ENCODE results near the gene ABTB1. TPM values are rescaled to one million over a fixed set of nuclear protein-coding genes. Genes with fewer than 3 reads are reported as not detected.

The ABTB1 gene
- total and polyA plus RNA-seq, 4 donors = 9.7 to 14.1 (median 10.9) TPM

DNA sequence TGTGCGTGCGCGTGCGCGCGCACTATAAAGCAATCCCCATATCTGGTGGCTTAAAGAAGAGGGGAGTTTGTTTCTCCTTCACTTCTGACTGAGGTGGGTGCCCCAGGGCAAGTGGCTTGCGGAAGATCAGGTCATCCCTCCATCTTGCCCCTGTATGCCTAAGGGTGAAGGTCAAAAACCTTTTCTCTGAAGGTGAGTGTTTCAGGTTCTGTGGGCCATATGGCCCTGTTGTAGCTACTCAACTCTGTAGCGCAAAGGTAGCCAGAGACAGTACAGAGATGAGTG, 5.5 kb downstream of the ABTB1 start (continued):
- TF ChIP-seq, protein P1, sequence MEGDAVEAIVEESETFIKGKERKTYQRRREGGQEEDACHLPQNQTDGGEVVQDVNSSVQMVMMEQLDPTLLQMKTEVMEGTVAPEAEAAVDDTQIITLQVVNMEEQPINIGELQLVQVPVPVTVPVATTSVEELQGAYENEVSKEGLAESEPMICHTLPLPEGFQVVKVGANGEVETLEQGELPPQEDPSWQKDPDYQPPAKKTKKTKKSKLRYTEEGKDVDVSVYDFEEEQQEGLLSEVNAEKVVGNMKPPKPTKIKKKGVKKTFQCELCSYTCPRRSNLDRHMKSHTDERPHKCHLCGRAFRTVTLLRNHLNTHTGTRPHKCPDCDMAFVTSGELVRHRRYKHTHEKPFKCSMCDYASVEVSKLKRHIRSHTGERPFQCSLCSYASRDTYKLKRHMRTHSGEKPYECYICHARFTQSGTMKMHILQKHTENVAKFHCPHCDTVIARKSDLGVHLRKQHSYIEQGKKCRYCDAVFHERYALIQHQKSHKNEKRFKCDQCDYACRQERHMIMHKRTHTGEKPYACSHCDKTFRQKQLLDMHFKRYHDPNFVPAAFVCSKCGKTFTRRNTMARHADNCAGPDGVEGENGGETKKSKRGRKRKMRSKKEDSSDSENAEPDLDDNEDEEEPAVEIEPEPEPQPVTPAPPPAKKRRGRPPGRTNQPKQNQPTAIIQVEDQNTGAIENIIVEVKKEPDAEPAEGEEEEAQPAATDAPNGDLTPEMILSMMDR (IDR thresholded peaks at IDR 0.05; ENCODE audit: low read depth, low read length, missing input control) = no peak

- peaks cover 0 to 3% (median under 1%) of the 10 kb centered on the region in 4 donors for H3K4me1 ChIP-seq (ENCODE audit: control insufficient read depth in 4 of 4, insufficient read depth in 4 of 4, low read length in 3 of 4)
- no peak overlapping the region for H3K9ac ChIP-seq (ENCODE audit: low read depth in 1 of 2, low read length in 2 of 2)
- DNase-seq (ENCODE audit: low spot score) = no peak
- H3K27me3 ChIP-seq (ENCODE audit: control insufficient read depth in 4 of 4, insufficient read depth in 4 of 4, low read length in 3 of 4) = no peaks in the 10 kb centered on the region
- H3K4me3 ChIP-seq (ENCODE audit: low read depth in 1 of 3, low read length in 3 of 3) = no peak overlapping the region
- TF ChIP-seq, protein P2, sequence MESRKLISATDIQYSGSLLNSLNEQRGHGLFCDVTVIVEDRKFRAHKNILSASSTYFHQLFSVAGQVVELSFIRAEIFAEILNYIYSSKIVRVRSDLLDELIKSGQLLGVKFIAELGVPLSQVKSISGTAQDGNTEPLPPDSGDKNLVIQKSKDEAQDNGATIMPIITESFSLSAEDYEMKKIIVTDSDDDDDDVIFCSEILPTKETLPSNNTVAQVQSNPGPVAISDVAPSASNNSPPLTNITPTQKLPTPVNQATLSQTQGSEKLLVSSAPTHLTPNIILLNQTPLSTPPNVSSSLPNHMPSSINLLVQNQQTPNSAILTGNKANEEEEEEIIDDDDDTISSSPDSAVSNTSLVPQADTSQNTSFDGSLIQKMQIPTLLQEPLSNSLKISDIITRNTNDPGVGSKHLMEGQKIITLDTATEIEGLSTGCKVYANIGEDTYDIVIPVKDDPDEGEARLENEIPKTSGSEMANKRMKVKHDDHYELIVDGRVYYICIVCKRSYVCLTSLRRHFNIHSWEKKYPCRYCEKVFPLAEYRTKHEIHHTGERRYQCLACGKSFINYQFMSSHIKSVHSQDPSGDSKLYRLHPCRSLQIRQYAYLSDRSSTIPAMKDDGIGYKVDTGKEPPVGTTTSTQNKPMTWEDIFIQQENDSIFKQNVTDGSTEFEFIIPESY (IDR thresholded peaks at IDR 0.05) = no peak
- TF ChIP-seq RAD21 (IDR thresholded peaks at IDR 0.05) (no peak), GABPA (IDR thresholded peaks at IDR 0.05 in 1 of 2, conservative IDR thresholded peaks at IDR 0.05 in 1 of 2) (peak in 1 of 2 donors; percentile 14)
- H3K27ac ChIP-seq (ENCODE audit: low read depth in 1 of 2, low read length in 2 of 2) = no peak overlapping the region
- H3K36me3 ChIP-seq (ENCODE audit: control insufficient read depth in 4 of 4, insufficient read depth in 3 of 4, low read depth in 1 of 4, low read length in 3 of 4) = peaks cover 0 to 20% (median 4%) of the 10 kb centered on the region in 4 donors
- H3K9me3 ChIP-seq (ENCODE audit: control insufficient read depth in 4 of 4, low read length in 3 of 4) = no peaks in the 10 kb centered on the region
- WGBS = 87% methylated on average over 12 of the region's 12 CpGs
Observed at GRCh38 chr3:127678611-127679533, 6.1 kb downstream of the ABTB1 start.

DNA sequence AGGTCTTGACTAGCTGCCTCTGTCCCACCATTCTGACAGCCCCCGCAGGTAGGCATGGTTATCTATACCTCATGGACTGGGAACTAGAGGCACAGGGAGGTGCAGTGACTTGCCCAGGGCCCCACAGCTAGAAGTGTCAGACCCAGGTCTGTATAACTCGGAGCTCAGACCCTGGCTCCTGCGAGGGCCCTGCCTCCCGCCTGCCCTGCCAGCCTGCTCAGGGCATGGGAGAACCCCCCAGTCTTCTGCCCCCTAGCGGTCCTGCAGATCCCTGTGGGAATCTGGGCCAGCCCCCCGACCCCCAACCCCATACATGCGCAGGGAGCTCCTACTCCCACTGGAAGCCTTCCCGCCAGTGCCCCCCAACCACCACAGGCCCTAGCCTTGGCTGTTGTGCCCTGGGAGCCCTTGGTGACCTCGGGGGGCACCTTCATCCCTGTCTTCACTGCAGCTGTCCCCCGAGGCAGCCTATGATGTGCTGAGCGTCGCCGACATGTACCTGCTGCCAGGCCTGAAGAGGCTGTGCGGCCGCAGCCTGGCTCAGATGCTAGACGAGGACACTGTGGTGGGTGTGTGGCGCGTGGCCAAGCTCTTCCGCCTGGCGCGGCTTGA, 6.9 kb downstream of the ABTB1 start:
- no peak for DNase-seq (ENCODE audit: low spot score)
- H3K4me1 ChIP-seq (ENCODE audit: control insufficient read depth in 4 of 4, insufficient read depth in 4 of 4, low read length in 3 of 4) = no peaks in the 10 kb centered on the region
- no peak overlapping the region for H3K4me3 ChIP-seq (ENCODE audit: low read depth in 1 of 3, low read length in 3 of 3)

DNA sequence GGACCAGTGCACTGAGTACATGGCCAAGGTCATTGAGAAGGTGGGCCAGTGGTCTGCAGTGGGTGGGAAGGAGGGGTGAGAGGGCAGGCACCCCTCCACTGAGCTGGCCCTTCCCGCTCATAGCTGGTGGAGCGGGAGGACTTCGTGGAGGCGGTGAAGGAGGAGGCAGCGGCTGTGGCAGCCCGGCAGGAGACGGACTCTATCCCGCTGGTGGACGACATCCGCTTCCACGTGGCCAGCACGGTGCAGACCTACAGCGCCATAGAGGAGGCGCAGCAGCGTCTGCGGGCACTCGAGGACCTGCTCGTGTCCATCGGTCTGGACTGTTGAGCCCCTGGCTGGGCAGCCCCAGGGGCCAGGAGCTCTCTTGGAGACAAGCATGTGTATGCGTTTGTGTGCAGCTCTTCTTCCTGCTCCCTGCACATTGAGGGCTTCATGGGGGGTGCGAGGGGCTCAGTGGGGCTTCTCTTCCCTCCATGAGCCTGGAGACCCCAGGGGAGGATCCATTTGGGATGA, 7.5 kb downstream of the ABTB1 start:
- H3K4me1 ChIP-seq (ENCODE audit: control insufficient read depth in 4 of 4, insufficient read depth in 4 of 4, low read length in 3 of 4) = no peaks in the 10 kb centered on the region
- H3K27me3 ChIP-seq (ENCODE audit: control insufficient read depth in 4 of 4, insufficient read depth in 4 of 4, low read length in 3 of 4) = no peaks in the 10 kb centered on the region
- H3K36me3 ChIP-seq (ENCODE audit: control insufficient read depth in 4 of 4, insufficient read depth in 3 of 4, low read depth in 1 of 4, low read length in 3 of 4) = peaks cover 0 to 20% (median 4%) of the 10 kb centered on the region in 4 donors
- H3K9me3 ChIP-seq (ENCODE audit: control insufficient read depth in 4 of 4, low read length in 3 of 4) = no peaks in the 10 kb centered on the region
- H3K9ac ChIP-seq (ENCODE audit: low read depth in 1 of 2, low read length in 2 of 2) = no peak overlapping the region
- no peak overlapping the region for H3K27ac ChIP-seq (ENCODE audit: low read depth in 1 of 2, low read length in 2 of 2)
- 97% methylated on average over 21 of the region's 21 CpGs for WGBS
- no peak for DNase-seq (ENCODE audit: low spot score)
- H3K4me3 ChIP-seq (ENCODE audit: low read depth in 1 of 3, low read length in 3 of 3) = no peak overlapping the region
- TF ChIP-seq FOXA1 (IDR thresholded peaks at IDR 0.05) = no peak
- no peak for TF ChIP-seq NR2F2 (IDR thresholded peaks at IDR 0.05)
- TF ChIP-seq TAF1 (conservative IDR thresholded peaks at IDR 0.05) = no peak
- TF ChIP-seq, protein P2 (IDR thresholded peaks at IDR 0.05) = no peak
- no peak for TF ChIP-seq MAX (IDR thresholded peaks at IDR 0.05)
- no peak for TF ChIP-seq REST (IDR thresholded peaks at IDR 0.05)
- no peak for TF ChIP-seq SP1 (IDR thresholded peaks at IDR 0.05)

More for the DNA sequence above, 6.9 kb downstream of the ABTB1 start:
- H3K36me3 ChIP-seq (ENCODE audit: control insufficient read depth in 4 of 4, insufficient read depth in 3 of 4, low read depth in 1 of 4, low read length in 3 of 4) = peaks cover 0 to 20% (median 4%) of the 10 kb centered on the region in 4 donors
- no peaks in the 10 kb centered on the region for H3K9me3 ChIP-seq (ENCODE audit: control insufficient read depth in 4 of 4, low read length in 3 of 4)
- H3K9ac ChIP-seq (ENCODE audit: low read depth in 1 of 2, low read length in 2 of 2) = no peak overlapping the region
- WGBS = 92% methylated on average over 21 of the region's 21 CpGs
- no peak for TF ChIP-seq MAX (IDR thresholded peaks at IDR 0.05)
- TF ChIP-seq HNF4A (conservative IDR thresholded peaks at IDR 0.05) = no peak
- TF ChIP-seq YY1 (IDR thresholded peaks at IDR 0.05) = no peak
- no peak for TF ChIP-seq RXRA (IDR thresholded peaks at IDR 0.05)
- TF ChIP-seq HNF4G (IDR thresholded peaks at IDR 0.05) = no peak
- TF ChIP-seq FOXA2 (IDR thresholded peaks at IDR 0.05) = no peak
- TF ChIP-seq GABPA (IDR thresholded peaks at IDR 0.05 in 1 of 2, conservative IDR thresholded peaks at IDR 0.05 in 1 of 2) = no peak
- no peak overlapping the region for H3K27ac ChIP-seq (ENCODE audit: low read depth in 1 of 2, low read length in 2 of 2)
- H3K27me3 ChIP-seq (ENCODE audit: control insufficient read depth in 4 of 4, insufficient read depth in 4 of 4, low read length in 3 of 4) = no peaks in the 10 kb centered on the region

All from liver (tissue), 9 donors.